ENCODE results near the gene LARP4B. TPM values are rescaled to one million over a fixed set of nuclear protein-coding genes. Genes with fewer than 3 reads are reported as not detected.

Gene LARP4B
- total and polyA plus RNA-seq, 2 experiments from 2014 or later, result 18.3 to 52.3 TPM

- Mint-ChIP-seq H3K9me3 (no peaks in the 10 kb centered on the region), H3K4me1 (peaks cover 9% of the 10 kb centered on the region; the same call in 2 of the 3 replicates), H3K27ac (no peak overlapping the region), H3K27me3 (ENCODE audit: insufficient read depth, low read depth, poor library complexity) (peaks cover 25% of the 10 kb centered on the region), H3K36me3 (ENCODE audit: low read depth) (peaks cover 47% of the 10 kb centered on the region), H3K4me3 (no peak overlapping the region)
- no peak overlapping the region for H3K4me3 ChIP-seq
- no peak overlapping the region for H2AFZ ChIP-seq
- H3K27me3 ChIP-seq (ENCODE audit: insufficient read depth), result no peaks in the 10 kb centered on the region
- H3K4me1 ChIP-seq (ENCODE audit: insufficient read depth), result no peaks in the 10 kb centered on the region
- peaks cover 5% of the 10 kb centered on the region for H4K20me1 ChIP-seq (replicated peaks; ENCODE audit: insufficient read depth)
- no peak overlapping the region for H3K27ac ChIP-seq (ENCODE audit: low read depth)
- no peaks in the 10 kb centered on the region for H3K9me2 ChIP-seq (ENCODE audit: insufficient read depth)
- ATAC-seq, result no peak
- no peak for TF ChIP-seq CREB1 (CRISPR knock-in tag; IDR thresholded peaks at IDR 0.05; ENCODE audit: low read depth)
- TF ChIP-seq ZNF114 (CRISPR knock-in tag; IDR thresholded peaks at IDR 0.05), result no peak
- TF ChIP-seq ZNF331 (CRISPR knock-in tag; IDR thresholded peaks at IDR 0.05; ENCODE audit: low read depth), result no peak
- TF ChIP-seq JUNB (IDR thresholded peaks at IDR 0.05; ENCODE audit: unreplicated experiment), result no peak
- no peak for TF ChIP-seq EZH2phosphoT487 (IDR thresholded peaks at IDR 0.05; ENCODE audit: unreplicated experiment)
- no peak for TF ChIP-seq POLR2AphosphoS5 (IDR thresholded peaks at IDR 0.05; ENCODE audit: low read depth)
- no peak for TF ChIP-seq EZH2 (IDR thresholded peaks at IDR 0.05; ENCODE audit: low read depth, unreplicated experiment)
- no peak for TF ChIP-seq STAT1 (IDR thresholded peaks at IDR 0.05; ENCODE audit: unreplicated experiment)
- TF ChIP-seq ZNF462 (CRISPR knock-in tag; IDR thresholded peaks at IDR 0.05), result no peak
- TF ChIP-seq ETS1 (IDR thresholded peaks at IDR 0.05), result no peak
- no peak for TF ChIP-seq REST (IDR thresholded peaks at IDR 0.05; ENCODE audit: unreplicated experiment)
- no peak for TF ChIP-seq CTCF (conservative IDR thresholded peaks at IDR 0.05; ENCODE audit: low read depth in 2 of 2)
- no peak for TF ChIP-seq NANOG (IDR thresholded peaks at IDR 0.05; ENCODE audit: borderline replicate concordance)
- H3K79me2 ChIP-seq (replicated peaks; ENCODE audit: insufficient read depth), result no peaks in the 10 kb centered on the region
- no peak for DNase-seq (ENCODE audit: low spot score)
- H3K4me2 ChIP-seq, result no peak overlapping the region
- 0 out of 2 replicates have a peak, but pooled peaks cover 3% of the 10 kb centered on the region for H3F3A ChIP-seq (replicated peaks; ENCODE audit: low read depth)
- H3K36me3 ChIP-seq (ENCODE audit: insufficient read depth), result peaks cover 28% of the 10 kb centered on the region
These were observed 123.5 kb downstream of the LARP4B start for GRCh38 chr10:807958-808353.
